H9 (cell line): Measurements from ENCODE around the gene QRICH2. TPM values are rescaled to one million over a fixed set of nuclear protein-coding genes. Genes with fewer than 3 reads are reported as not detected.

Experiments used
- DNase-seq: peaks from one replicate; pipeline ENCODE4 v3.0.0-alpha.2; 2017
- H2AFZ ChIP-seq: one replicate; pipeline ENCODE4 v1.6.1; 2013; ENCODE audit warnings: mild to moderate bottlenecking, low read length, control low read depth, moderate library complexity
- H2AK5ac ChIP-seq: 2 replicates; pipeline ENCODE4 v1.6.1; 2013; ENCODE audit warnings: low read length, control low read depth, mixed read lengths; ENCODE audit not compliant: insufficient read length
- H2BK120ac ChIP-seq: one replicate; pipeline ENCODE4 v1.6.1; 2013; ENCODE audit warnings: low read depth, mild to moderate bottlenecking, low read length, control low read depth, inconsistent platforms; ENCODE audit not compliant: poor library complexity, severe bottlenecking
- H2BK12ac ChIP-seq: 2 replicates; pipeline ENCODE4 v1.6.1; 2013; ENCODE audit warnings: low read length, control low read depth, mixed read lengths, low read depth; ENCODE audit not compliant: insufficient read length
- H2BK15ac ChIP-seq: 2 replicates; pipeline ENCODE4 v1.6.1; 2013; ENCODE audit warnings: low read depth, low read length, control low read depth
- H2BK20ac ChIP-seq: one replicate; pipeline ENCODE4 v1.6.1; 2013; ENCODE audit warnings: low read depth, mild to moderate bottlenecking, low read length, control low read depth, inconsistent platforms; ENCODE audit not compliant: poor library complexity, severe bottlenecking
- H2BK5ac ChIP-seq: 2 replicates; pipeline ENCODE4 v1.6.1; 2013; ENCODE audit warnings: low read length, control low read depth, mixed read lengths; ENCODE audit not compliant: insufficient read length
- H3K14ac ChIP-seq: 2 replicates; pipeline ENCODE4 v1.6.1; 2013; ENCODE audit warnings: low read length, control low read depth; ENCODE audit not compliant: insufficient read depth
- H3K18ac ChIP-seq: 2 replicates; pipeline ENCODE4 v1.6.1; 2013; ENCODE audit warnings: low read depth, mild to moderate bottlenecking, mixed read lengths, low read length, control low read depth; ENCODE audit not compliant: insufficient read length
- H3K23ac ChIP-seq: 2 replicates; pipeline ENCODE4 v1.6.1; 2013; ENCODE audit warnings: low read length, control low read depth, mixed read lengths, low read depth; ENCODE audit not compliant: insufficient read length
- H3K23me2 ChIP-seq: 2 replicates; pipeline ENCODE4 v1.6.1; 2013; ENCODE audit warnings: low read depth, mild to moderate bottlenecking, mixed read lengths, low read length, control low read depth; ENCODE audit not compliant: insufficient read length, poor library complexity, severe bottlenecking
- H3K27ac ChIP-seq: 2 replicates; pipeline ENCODE4 v1.5.1; 2013; ENCODE audit warnings: low read length, control low read depth, mixed read lengths, low read depth; ENCODE audit not compliant: insufficient read length
- H3K27me3 ChIP-seq: 2 replicates; pipeline ENCODE4 v1.6.1; 2013; ENCODE audit warnings: low read length, control low read depth, inconsistent platforms; ENCODE audit not compliant: insufficient read depth
- H3K4ac ChIP-seq: 2 replicates; pipeline ENCODE4 v1.6.1; 2013; ENCODE audit warnings: low read depth, mild to moderate bottlenecking, control low read depth, inconsistent platforms, low read length, moderate library complexity
- H3K4me1 ChIP-seq: 2 replicates; pipeline ENCODE4 v1.6.1; 2013; ENCODE audit warnings: low read length, control low read depth, inconsistent platforms; ENCODE audit not compliant: insufficient read depth
- H3K4me2 ChIP-seq: 2 replicates; pipeline ENCODE4 v1.6.1; 2013; ENCODE audit warnings: low read length, control low read depth, mixed read lengths; ENCODE audit not compliant: insufficient read length, insufficient read depth
- H3K56ac ChIP-seq: 2 replicates; pipeline ENCODE4 v1.6.1; 2013; ENCODE audit warnings: low read depth, mild to moderate bottlenecking, mixed read lengths, low read length, control low read depth; ENCODE audit not compliant: insufficient read length
- H3K79me1 ChIP-seq: 2 replicates; pipeline ENCODE4 v1.6.1; 2013; ENCODE audit warnings: low read depth, mild to moderate bottlenecking, moderate library complexity, low read length, control low read depth, inconsistent platforms; ENCODE audit not compliant: insufficient read depth, poor library complexity, severe bottlenecking
- H3K79me2 ChIP-seq: 2 replicates; pipeline ENCODE4 v1.6.1; 2013; ENCODE audit warnings: low read length, control low read depth, inconsistent platforms; ENCODE audit not compliant: insufficient read depth
- H3K9ac ChIP-seq: 2 replicates; pipeline ENCODE4 v1.6.1; 2013; ENCODE audit warnings: low read length, control low read depth, mixed read lengths; ENCODE audit not compliant: insufficient read length; ENCODE audit errors: extremely low read depth
- H3K9me3 ChIP-seq: one replicate; pipeline ENCODE4 v1.6.1; 2013; ENCODE audit warnings: low read depth, low read length, inconsistent platforms; ENCODE audit not compliant: control insufficient read depth
- H3T11ph ChIP-seq: one replicate; pipeline ENCODE4 v1.6.1; 2013; ENCODE audit warnings: mild to moderate bottlenecking, low read length, control low read depth, inconsistent platforms
- H4K20me1 ChIP-seq: one replicate; pipeline ENCODE4 v1.6.1; 2013; ENCODE audit not compliant: control insufficient read depth, insufficient read length, insufficient read depth
- H4K5ac ChIP-seq: 2 replicates; pipeline ENCODE4 v1.6.1; 2013; ENCODE audit warnings: low read depth, mild to moderate bottlenecking, mixed read lengths, low read length, control low read depth; ENCODE audit not compliant: insufficient read length
- H4K8ac ChIP-seq: replicated peaks from 2 replicates; pipeline ENCODE4 v1.6.1; 2013; ENCODE audit warnings: low read length, control low read depth, mixed read lengths, low read depth; ENCODE audit not compliant: insufficient read length
- H4K91ac ChIP-seq: 2 replicates; pipeline ENCODE4 v1.6.1; 2013; ENCODE audit warnings: low read depth, mild to moderate bottlenecking, moderate library complexity, mixed read lengths, low read length, control low read depth; ENCODE audit not compliant: insufficient read length
- H3K27ac Mint-ChIP-seq, 3 experiments: 2 replicates in 2 of 3; 3 replicates in 1 of 3; pipeline ENCODE4 v1.8.0; 2020 to 2021; ENCODE audit warnings: mixed read lengths in 3 of 3, mild to moderate bottlenecking in 1 of 3, moderate library complexity in 1 of 3
- H3K27me3 Mint-ChIP-seq: 2 replicates; pipeline ENCODE4 v1.8.0; 2021; ENCODE audit warnings: low read depth, mild to moderate bottlenecking, moderate library complexity, mixed read lengths
- H3K36me3 Mint-ChIP-seq, 3 experiments: 2 replicates in 2 of 3; 3 replicates in 1 of 3; pipeline ENCODE4 v1.8.0; 2020 to 2021; ENCODE audit warnings: low read depth in 3 of 3, mixed read lengths in 3 of 3; ENCODE audit not compliant: insufficient read depth in 1 of 3
- H3K4me1 Mint-ChIP-seq, 2 experiments: 2 replicates each; pipeline ENCODE4 v1.8.0; 2020; ENCODE audit warnings: mixed read lengths in 2 of 2
- H3K4me3 Mint-ChIP-seq, 2 experiments: 2 replicates in 1 of 2; 3 replicates in 1 of 2; pipeline ENCODE4 v1.8.0; 2020 to 2021; ENCODE audit warnings: mild to moderate bottlenecking in 2 of 2, mixed read lengths in 2 of 2, moderate library complexity in 1 of 2
- H3K9me3 Mint-ChIP-seq, 2 experiments: 2 replicates in 1 of 2; 3 replicates in 1 of 2; pipeline ENCODE4 v1.8.0; 2020; ENCODE audit warnings: mild to moderate bottlenecking in 2 of 2, mixed read lengths in 2 of 2, moderate library complexity in 1 of 2
- CTCF ChIP-seq: fragments of 200-600 bp; sonication (generic); conservative IDR thresholded peaks from 3 replicates; pipeline ENCODE4 v1.8.0; 2021; ENCODE audit warnings: antibody characterized with exemption, mild to moderate bottlenecking
- WGBS: extraction: QIAGEN DNeasy Blood & Tissue Kit; methylation state at CpG from one replicate; pipeline ENCODE4 v1.1.7; 2013; ENCODE audit warnings: missing lambda C conversion rate, low lambda C conversion rate, mixed read lengths; ENCODE audit not compliant: insufficient read length; ENCODE audit errors: extremely low coverage; 5-methylcytosine and 5-hydroxymethylcytosine counted together
- total RNA-seq: library from RNA; stranded (reverse); gene quantifications from 2 replicates; pipeline ENCODE4 v1.2.1, GENCODE V29; 2021

Gene QRICH2
- total RNA-seq, 1 experiment from 2014 or later, result 3.2 TPM

- H3K36me3 Mint-ChIP-seq, result peaks cover 0 to 3% (median 0%) of the 10 kb centered on the region in 3 experiments; a peak in 1 of 7 replicates
- peaks cover 3% of the 10 kb centered on the region in 2 experiments; a peak in 1 of 4 replicates for H3K4me1 Mint-ChIP-seq
- Histone ChIP-seq H3K56ac (no peak overlapping the region), H2BK12ac (no peak overlapping the region), H4K91ac (no peak overlapping the region), H3K14ac (no peak overlapping the region), H3K4me1 (no peaks in the 10 kb centered on the region), H3K79me2 (no peaks in the 10 kb centered on the region), H3K23me2 (no peaks in the 10 kb centered on the region), H3K79me1 (no peaks in the 10 kb centered on the region), H2AFZ (no peak overlapping the region), H4K5ac (no peak overlapping the region), H3K9ac (no peak overlapping the region), H2AK5ac (no peak overlapping the region), H3K18ac (no peak overlapping the region), H2BK120ac (no peak overlapping the region), H3K27ac (no peak overlapping the region), H3K4ac (no peak overlapping the region), H3K9me3 (no peaks in the 10 kb centered on the region), H2BK15ac (no peak overlapping the region), H3K27me3 (no peaks in the 10 kb centered on the region), H3K23ac (no peak overlapping the region), H4K8ac (no peak overlapping the region), H3K4me2 (no peak overlapping the region), H2BK20ac (no peak overlapping the region), H3T11ph (no peak overlapping the region), H2BK5ac (no peak overlapping the region), H4K20me1 (no peaks in the 10 kb centered on the region)
- H3K27ac Mint-ChIP-seq, result no peak overlapping the region
- no CpG with 5 or more reads among the region's 11 CpGs for WGBS
- peaks cover 0 to 2% of the 10 kb centered on the region in 2 experiments; a peak in 1 of 5 replicates for H3K9me3 Mint-ChIP-seq
- H3K4me3 Mint-ChIP-seq, result no peak overlapping the region; a peak in 1 of 5 replicates
- DNase-seq, result no peak
- H3K27me3 Mint-ChIP-seq, result no peaks in the 10 kb centered on the region; the same call in none of the 2 replicates
- TF ChIP-seq CTCF, result no peak
These were observed 55.8 kb downstream of the QRICH2 start for GRCh38 chr17:76252040-76252954.
